GM18858 (cell line): ENCODE data around the gene MAGI1.

Experiments
- ATAC-seq: cut with Tn5 transposase; IDR thresholded peaks from one replicate; pipeline ENCODE4 v1.9.1; 2021; ENCODE audit not compliant: unreplicated experiment

MAGI1 gene

DNA sequence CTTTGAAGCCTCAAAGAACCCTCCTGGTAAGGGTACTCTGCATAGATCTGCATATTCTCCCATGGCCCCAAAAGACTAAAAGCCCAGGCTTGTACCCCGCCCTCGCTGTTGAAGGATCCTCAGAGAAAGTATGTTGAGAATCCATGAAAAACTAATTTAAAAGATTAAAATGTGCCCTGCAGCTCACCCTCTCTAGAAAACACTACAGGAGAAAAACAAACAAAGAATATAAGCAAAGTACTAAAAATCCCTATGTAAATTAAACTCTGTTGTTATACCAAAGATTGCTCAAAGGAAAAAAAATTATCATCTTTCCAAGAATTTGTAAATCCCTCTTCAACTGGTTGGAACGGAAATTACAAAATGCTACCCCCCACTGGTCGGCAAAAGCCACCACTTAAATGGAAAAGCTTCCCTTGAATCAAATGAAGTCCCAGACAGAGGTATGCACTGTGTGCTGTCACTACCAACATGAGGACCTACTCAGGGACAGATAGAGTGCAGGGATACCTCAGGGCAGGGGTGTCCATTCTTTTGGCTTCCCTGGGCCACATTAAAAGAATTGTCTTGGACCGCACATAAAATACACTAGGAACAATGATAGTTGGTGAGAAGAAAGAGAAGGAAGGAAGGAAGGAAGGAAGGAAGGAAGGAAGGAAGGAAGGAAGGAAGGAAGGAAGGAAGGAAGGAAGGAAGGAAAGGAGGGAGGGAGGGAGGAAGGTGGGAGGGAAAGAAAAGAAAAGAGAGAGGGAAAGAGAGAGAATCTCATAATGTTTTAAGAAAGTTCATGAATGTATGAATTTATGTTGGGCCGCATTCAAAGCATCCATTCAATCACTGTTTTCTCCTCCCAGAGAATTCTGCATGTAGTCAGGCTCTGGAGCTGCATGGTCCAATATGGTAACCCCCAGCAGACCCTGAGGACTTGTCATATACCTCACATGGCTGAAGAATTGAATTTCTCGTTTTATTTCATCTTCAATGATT lies 88.1 kb downstream of the MAGI1 start:
- ATAC-seq: no peak

DNA sequence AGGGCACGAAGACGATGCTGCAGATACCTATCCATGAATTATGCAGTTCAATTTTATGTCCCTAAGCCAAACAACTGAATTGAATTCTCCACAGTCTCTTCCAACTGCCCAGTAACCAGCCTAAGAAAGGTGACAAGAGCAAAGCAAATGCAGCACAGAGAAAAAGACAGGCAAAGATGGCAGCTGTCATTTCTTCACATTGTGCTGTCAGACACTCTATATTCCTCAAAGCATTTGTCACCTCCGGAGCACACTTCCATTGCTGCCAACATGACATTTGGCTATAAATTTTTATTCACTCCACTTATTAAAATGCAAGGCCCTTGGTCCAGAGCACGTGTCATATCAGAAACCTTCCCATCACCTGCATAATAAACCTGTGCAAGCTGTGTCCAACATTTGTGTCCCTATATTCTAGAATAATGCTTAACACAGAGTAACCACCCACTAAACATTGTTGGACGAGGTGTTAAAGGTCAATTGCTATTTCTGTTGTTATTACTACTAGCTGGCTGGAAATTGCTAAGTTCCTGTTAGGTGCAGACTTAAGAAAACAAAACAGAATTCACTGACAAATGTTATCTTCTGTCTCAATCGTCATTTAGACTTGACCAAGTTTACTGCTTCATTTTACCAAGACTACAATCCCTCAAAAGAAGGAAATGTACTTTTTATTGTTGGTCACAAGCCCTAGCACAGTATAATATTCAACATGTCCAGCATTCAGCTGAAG lies 89.7 kb downstream of the MAGI1 start:
- ATAC-seq: no peak

DNA sequence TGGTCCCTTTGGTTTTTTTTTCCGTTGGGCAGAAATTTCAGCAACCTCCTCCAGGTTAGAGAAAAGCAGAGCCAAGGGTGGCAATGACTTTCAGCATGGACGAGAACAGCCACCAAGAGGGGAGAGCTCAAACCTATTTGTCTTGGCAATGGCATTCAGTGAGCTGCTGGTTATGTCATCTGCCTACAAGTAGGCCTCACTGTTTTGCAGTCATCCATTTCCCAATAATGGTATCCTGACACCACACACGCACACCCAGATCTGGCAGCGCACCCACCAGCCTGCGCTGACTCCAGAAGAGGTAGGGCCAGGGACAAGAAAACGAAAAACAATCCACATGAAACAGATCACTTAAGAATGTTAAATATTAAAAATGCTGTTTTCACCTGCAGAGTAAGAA lies 92.3 kb downstream of the MAGI1 start:
- no peak for ATAC-seq

DNA sequence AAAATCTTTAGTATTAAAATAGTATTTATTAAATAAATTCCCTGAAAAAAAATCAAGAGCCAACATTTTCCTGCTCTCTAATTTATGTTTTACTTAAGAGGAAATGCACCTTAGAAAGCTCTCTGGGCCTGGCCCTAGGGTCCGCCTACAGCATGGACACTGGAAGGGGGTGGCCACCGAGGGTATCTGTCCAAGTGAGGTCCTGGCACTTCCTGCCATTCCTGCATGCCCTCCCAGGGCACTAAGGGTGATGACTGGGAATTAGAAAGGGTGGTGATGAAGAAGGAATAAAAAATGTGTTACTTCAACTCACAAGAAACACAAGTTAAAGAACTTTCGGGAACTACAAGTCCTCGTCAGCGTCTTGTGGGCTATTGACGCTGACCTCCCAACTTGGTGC lies 92.8 kb downstream of the MAGI1 start:
- ATAC-seq: no peak

DNA sequence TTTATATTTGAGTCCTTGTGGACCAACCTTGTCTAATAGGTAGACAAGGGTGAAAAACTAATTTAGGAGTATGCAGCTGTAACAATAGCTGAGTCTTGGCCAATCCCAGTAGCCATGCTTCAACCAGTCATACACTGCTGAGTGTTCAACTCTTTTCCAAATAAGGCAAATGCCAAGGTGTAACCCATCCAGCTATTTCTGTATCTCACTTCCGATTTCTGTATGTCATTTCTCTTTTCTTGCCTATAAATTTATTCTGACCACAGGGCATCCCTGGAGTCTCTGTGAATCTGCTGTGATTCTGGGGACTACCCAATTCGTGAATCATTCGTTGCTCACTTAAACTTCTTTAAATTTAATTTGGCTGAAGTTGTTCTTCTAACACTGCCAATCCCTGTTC lies 93.2 kb downstream of the MAGI1 start:
- ATAC-seq: no peak

DNA sequence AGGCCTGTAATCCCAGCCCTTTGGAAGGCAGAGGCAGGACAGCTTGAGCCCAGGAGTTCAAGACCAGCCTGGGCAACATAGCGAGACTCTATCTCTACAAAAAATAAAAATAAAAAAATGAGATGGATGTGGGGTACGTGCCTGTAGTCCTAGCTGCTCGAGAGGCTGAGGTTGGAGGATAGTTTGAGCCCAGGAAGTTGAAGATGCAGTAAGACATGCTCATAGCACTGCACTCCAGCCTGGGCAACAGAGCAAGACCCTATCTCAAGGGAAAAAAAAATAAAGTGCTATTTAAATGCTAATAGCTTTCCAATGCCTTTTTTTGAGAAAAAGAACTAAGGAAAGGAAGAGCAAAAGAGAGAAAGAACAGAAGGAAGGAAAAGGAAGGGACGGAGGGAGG lies 94.5 kb downstream of the MAGI1 start:
- ATAC-seq: no peak

DNA sequence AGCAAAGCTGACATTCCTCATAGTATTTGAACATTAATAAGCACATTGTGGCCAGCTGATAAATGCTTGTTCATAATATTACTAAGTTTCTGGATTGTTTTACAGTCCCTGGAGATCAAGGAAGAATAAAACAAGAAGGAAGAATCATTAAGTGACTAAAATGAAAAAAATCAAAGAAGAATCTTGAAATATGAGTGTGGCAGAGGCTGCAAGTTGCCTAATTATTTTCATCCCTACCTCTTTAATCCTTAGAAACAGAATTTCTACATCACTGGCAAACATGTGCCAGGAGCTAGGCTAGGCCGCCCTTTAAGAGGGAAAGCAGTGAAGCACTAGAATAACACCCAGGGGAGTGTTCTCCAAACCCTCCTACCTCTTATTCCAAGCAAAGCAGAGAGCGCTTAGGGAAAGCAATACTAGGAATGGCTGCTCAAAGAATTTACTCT lies 98.9 kb downstream of the MAGI1 start:
- no peak for ATAC-seq

DNA sequence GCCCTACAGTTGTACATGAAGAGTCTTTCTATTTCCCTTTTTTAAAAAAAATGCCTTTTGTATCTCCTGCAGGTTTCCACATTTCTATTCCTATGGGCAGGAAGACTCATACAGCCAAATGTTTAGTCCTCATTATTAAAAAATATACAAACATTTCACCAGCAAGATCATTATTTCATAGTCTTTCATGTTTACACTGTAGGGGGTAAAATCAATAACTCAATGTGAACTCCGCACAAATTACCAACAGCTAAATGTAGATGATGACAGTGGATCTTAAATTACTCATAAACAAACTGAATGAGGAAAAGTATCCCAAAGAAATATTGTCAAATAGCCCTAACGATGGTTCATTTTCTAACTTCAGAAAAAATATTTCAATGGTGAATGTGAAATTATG lies 99.5 kb downstream of the MAGI1 start:
- no peak for ATAC-seq

DNA sequence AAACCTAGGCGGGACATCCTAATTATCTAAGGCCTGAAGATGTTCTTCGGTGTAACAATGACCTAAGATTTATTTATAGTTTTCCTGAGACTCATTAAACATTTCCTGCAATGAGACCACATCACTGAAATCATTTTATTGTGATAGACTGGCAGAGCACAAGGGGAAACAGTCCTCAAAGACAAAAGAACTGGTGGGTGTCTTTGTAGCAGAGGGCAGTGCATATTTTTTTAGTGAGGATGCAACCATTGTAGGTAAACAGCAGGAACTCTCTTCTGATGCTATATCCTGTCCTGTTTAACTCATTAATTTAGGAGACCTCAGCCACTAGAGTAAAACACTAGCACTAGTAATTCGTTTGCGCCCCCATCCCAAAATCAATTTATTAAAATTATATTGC lies 100.0 kb downstream of the MAGI1 start:
- ATAC-seq: no peak

DNA sequence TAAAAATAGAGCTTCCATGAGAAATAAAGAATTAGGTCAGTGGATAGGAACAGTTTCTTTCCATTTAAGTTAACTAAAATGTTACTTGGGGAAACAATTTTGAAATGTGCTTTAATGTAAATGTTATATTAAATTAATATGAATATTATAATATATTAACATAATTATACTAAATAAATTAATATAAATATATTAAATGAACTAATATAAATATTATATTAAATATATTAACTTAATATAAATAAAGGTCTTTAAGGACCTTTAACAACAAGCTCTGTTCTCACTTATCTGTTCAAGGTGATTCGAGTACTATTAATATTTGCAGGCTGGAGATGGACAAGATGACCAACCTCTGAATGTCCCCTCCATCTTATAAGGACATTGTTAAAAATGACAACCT lies 100.6 kb downstream of the MAGI1 start:
- no peak for ATAC-seq

DNA sequence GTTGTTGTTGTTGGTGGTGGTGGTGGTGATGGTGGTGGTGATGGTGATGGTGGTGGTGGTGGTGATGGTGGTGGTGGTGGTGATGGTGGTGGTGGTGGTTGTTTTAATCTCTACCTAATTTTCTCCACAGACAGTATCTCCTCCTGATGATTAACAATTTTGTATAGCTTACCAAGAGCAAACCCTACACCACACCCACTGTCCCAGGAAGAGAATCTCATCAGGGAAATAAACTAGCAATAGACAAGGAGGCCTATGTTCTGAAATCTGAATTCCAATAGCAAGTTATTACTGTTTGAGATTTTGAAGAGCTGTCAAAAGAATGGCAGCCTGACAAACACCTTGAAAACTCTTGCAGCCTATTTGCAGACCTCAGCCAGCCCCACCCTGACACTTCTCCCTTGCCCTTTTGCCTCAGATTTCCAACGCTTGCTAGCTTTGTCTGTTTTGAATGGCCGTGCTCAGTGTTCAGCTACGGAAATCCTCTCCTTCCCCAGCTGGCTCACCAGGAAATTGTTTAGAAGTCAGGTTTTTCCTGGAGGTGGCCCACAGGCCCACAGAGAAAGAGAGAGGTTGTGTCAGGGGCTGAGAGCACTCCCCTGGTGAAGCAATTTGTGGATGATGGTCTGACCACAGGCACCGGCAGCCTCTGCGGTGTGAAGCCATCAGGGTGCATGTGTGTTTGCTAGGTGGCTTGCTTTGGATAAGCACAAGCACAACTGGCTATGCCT lies 101.6 kb downstream of the MAGI1 start:
- ATAC-seq: no peak

DNA sequence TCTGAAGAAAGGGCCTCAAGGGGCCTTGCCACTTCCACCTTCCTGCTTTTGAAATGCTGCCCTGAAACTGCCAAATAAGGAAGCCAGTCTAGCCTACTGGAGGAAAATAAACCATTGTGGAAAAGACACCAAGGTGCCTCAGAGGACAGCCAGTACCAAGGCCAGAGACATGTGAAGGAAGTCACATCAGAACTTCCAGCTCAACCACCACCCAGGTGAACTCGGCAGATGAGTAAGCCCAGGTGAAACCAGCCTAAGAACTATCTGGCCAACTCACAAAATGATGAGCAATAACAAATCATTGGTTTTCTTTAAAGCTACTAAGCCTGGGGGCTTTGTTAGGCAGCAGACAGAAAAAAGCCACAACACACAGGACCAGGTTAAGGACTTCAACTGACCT lies 103.0 kb downstream of the MAGI1 start:
- no peak for ATAC-seq

DNA sequence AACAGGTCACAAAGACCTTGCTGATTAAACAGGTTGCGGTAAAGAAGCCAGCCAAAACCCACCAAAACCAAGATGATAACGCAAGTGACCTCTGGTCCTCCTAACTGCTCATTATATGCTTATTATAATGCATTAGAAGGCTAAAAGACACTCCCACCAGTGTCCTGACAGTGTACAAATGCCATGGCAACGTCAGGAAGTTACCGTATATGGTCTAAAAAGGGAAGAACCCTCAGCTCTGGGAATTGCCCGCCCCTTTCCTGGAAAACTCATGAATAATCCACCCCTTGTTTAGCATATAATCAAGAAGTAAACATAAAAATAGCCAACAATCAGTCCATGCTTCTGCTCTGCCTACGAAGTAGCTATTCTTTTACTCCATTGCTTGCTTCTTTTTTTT lies 108.1 kb downstream of the MAGI1 start:
- no peak for ATAC-seq

DNA sequence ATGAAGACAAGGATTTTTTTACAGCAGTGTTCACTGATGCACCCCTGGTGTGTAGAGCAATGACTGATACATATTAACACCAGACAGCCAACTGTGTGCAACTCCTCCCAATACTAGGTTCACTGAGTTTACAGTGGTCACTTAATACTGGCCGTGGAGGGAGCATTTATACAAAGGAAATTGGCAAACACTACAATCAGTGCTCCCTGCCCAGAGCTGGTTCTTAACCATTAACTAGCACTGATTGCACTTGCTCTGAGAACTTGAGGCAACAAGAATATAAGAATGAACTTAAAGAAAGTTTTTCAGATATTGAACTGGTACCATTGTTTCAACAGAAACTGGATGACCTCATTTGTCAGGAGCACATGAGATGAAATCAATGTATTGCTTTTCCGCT lies 110.6 kb downstream of the MAGI1 start:
- ATAC-seq: no peak

DNA sequence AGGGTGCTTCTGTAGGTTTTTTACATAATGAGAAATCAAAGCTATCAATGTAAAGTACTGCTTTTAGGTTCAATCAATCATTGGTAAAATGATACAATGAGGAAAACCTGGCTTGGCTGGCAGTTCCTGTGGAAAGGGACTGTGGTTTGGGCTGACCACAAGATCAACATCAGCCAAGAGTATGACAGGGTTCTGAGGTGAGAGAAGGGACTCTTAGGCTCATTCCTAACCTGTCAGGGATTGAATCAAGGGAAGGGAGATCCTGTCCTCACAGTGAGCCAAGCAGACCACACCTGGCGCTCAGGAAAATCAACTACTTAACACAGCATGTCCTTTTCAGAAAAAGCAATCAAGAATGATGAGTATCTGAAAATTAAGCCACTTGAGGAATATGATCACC lies 111.1 kb downstream of the MAGI1 start:
- no peak for ATAC-seq

DNA sequence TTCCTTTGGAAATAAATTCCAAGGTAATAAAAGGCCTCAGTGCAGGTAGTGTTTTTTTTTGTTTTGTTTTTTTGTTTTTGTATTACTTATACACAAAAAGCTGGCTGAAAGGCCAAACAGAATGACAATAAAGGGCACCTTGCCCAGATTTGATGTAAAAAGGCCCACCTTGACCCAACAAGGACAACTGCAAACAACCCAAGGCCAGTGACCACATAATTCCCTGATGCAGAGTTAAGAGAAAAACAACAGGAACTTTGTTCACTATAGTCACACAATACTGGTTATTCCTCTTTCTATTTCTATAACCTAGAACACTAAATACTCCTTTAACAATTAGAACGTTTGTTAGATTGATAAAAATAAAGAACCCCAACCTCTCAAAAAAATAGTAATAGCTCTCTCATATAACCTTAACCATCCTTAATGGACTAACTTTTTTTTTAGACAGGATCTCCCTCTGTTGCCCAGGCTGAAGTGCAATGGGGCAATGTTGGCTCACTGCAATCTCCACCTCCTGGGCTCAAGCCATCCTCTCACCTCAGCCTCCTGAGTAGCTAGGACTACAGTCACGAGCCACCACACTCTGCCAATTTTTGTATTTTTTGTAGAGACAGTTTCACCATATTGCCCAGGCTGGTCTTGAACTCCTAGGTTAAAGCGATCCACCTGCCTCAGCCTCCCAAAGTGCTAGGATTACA lies 113.3 kb downstream of the MAGI1 start:
- ATAC-seq: no peak

DNA sequence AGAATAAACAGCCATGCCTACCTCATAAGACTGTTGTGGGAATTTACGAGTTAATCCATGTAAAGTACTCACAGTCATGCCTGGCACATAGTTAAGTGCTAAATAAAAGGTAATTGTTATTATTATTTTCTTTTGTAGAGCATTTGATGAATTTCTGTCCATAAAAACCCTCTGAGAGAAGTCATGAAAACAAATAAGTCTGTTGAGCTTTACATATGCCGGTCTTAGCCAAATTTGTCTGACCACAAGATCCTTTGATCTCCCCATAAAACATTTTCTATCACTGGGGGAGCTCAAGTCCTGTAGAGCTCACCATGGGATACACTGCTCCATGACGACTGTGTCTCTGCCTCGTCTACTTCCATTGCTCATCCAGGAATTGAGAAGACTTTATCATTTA lies 114.0 kb downstream of the MAGI1 start:
- ATAC-seq: no peak

DNA sequence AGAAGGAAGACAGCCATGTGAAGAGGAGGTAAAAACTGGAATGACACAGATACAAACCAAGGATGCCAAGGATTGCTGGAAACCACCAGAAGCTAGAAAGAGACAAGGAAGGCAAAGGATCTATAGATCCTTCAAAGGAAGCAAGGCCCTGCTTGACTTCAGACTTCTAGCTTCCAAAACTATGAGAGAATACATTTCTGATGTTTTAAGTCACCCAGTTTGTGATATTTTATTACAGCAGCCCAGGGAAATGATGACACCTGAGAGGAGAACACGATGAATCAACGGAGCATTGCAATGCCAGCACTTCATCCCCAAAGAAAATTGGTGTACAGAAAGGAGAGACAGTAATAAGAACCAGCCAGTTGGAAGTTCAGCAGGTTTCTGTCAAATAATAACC lies 116.3 kb downstream of the MAGI1 start:
- ATAC-seq: no peak

DNA sequence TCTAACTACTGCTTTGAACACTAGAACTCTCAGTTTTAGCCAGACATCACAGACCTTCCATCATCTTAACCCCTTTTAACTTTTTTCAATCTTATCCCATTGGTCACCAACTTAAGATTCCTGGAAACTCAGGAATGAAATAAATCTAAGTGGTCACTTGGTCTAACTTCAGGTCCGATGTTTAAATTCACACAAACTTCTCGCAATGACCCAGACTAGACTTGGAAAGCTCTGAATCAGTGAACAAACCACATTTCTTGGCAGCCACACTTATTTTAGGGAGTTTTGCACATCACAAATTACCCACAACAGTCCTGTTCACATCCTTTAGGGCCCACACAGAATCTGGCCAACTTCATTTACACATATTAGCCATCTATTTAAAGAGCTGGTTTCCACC lies 118.9 kb downstream of the MAGI1 start:
- no peak for ATAC-seq

DNA sequence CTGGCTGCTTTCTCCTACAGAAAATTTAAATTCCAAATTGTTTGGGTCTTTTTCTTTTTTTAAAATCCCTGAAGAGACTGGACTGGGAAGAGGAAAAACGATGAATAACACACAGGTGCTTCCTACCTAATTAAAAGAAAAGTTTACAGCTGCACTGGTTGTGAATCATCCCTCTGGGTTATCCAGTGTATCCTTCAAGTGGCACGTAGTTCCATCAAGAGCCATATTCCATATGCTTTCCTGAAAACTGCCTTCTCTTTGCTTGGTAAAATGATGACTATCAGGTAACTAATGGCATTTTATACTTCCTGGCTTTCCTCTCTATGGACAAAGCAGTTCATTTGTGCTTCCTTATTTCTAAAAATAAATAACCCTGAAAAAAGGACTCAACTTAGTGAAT lies 123.2 kb downstream of the MAGI1 start:
- ATAC-seq: no peak
